Panc1 (cell line): ENCODE data around the gene FOXO6. TPM values are rescaled to one million over a fixed set of nuclear protein-coding genes. Genes with fewer than 3 reads are reported as not detected.

Experiments
- ATAC-seq: fragments of 200-7000 bp; cut with Tn5 transposase; 2 replicates; pipeline ENCODE4 v1.9.1; 2020; ENCODE audit warnings: mild to moderate bottlenecking, moderate library complexity
- BruUV-seq: library from RNA; stranded (reverse); fragments of 400-500 nt; replicated peaks from 2 replicates; lab custom pipeline; 2021; lab: Mats Ljungman, UMichigan
- CTCF ChIA-PET: fragments of 300-600 bp; sonication (Branson Sonifier 250); formaldehyde crosslinking; loops from one replicate; lab custom pipeline; 2022; ENCODE audit warnings: antibody characterized with exemption; lab: Charles Lee
- POLR2A ChIA-PET: fragments of 300-600 bp; sonication (Branson Sonifier 250); formaldehyde crosslinking; loops from one replicate; lab custom pipeline; 2022; ENCODE audit warnings: antibody characterized with exemption; lab: Charles Lee
- DNase-seq: peaks from one replicate; pipeline ENCODE4 v3.0.0-alpha.2; 2010; ENCODE audit warnings: low read depth, low spot score
- H3K27ac ChIP-seq: 2 replicates; pipeline ENCODE4 v1.5.1; 2011; ENCODE audit warnings: mild to moderate bottlenecking, low read length, inconsistent platforms
- H3K27me3 ChIP-seq: fragments of 200-500 bp; sonication (Bioruptor generic); 2 replicates; pipeline ENCODE4 v1.6.0; 2014; ENCODE audit warnings: low read length, inconsistent platforms; ENCODE audit not compliant: control insufficient read depth, insufficient read depth
- H3K36me3 ChIP-seq: fragments of 200-500 bp; sonication (Bioruptor generic); 2 replicates; pipeline ENCODE4 v1.5.1; 2014; ENCODE audit warnings: inconsistent platforms, mild to moderate bottlenecking, low read length, moderate library complexity; ENCODE audit not compliant: control insufficient read depth, insufficient read depth
- H3K4me1 ChIP-seq: 2 replicates; pipeline ENCODE4 v1.5.1; 2011; ENCODE audit warnings: inconsistent platforms, mild to moderate bottlenecking, low read length, moderate library complexity; ENCODE audit not compliant: control insufficient read depth, insufficient read depth
- H3K4me3 ChIP-seq, 2 experiments: 2 replicates each; pipeline ENCODE4 v1.5.1; 2011 to 2012; ENCODE audit warnings: low read depth in 2 of 2, low read length in 2 of 2, mild to moderate bottlenecking in 2 of 2, inconsistent platforms in 1 of 2, moderate library complexity in 1 of 2
- H3K9me3 ChIP-seq: fragments of 200-500 bp; sonication (Bioruptor generic); 2 replicates; pipeline ENCODE4 v1.5.1; 2014; ENCODE audit warnings: low read depth, mild to moderate bottlenecking, inconsistent platforms, low read length, moderate library complexity; ENCODE audit not compliant: control insufficient read depth, insufficient read depth
- CTCF ChIP-seq: fragments of 450-650 bp; IDR thresholded peaks from 2 replicates; pipeline ENCODE4 v1.5.1; 2017; ENCODE audit warnings: mild to moderate bottlenecking
- POLR2AphosphoS5 ChIP-seq: IDR thresholded peaks from 2 replicates; pipeline ENCODE4 v1.6.1; 2012; ENCODE audit warnings: mild to moderate bottlenecking, low read depth, low read length, moderate library complexity
- REST ChIP-seq, 2 experiments: IDR thresholded peaks; 2 replicates each; pipeline ENCODE4 v1.6.1; 2011 to 2012; ENCODE audit warnings: low read depth in 2 of 2, control low read depth in 1 of 2, low read length in 1 of 2, mild to moderate bottlenecking in 1 of 2, moderate library complexity in 1 of 2; ENCODE audit not compliant: insufficient read depth in 1 of 2
- SIN3A ChIP-seq: IDR thresholded peaks from 2 replicates; pipeline ENCODE4 v1.6.1; 2012; ENCODE audit warnings: low read depth, mild to moderate bottlenecking, low read length, moderate library complexity, borderline replicate concordance; ENCODE audit not compliant: insufficient read depth
- TCF7L2 ChIP-seq: IDR thresholded peaks from 2 replicates; pipeline ENCODE4 v1.6.1; 2011; ENCODE audit warnings: mild to moderate bottlenecking, low read depth, low read length, inconsistent platforms
- in situ Hi-C: cut with HindIII; loops from 2 replicates; pipeline ENCODE4 v1.10.0; 2016; ENCODE audit warnings: low sequenced_read_pairs, low pct_unique_long_range_greater_than_20kb
- intact Hi-C: fragments of 100-400 bp; cut with micrococcal nuclease; formaldehyde crosslinking; loops from one replicate; pipeline ENCODE4 v1.10.0; 2022; ENCODE audit not compliant: unreplicated experiment
- total RNA-seq: library from RNA; stranded (reverse); gene quantifications from one replicate; pipeline ENCODE4 v1.2.1, GENCODE V29; 2021; ENCODE audit not compliant: unreplicated experiment

FOXO6 gene
- total RNA-seq, 1 experiment from 2014 or later = 2.5 TPM

- in situ Hi-C loops = no loop called here
- H3K36me3 ChIP-seq = no peaks in the 10 kb centered on the region
- ATAC-seq (no peak), DNase-seq (no peak)
- intact Hi-C loops = no loop called here
- H3K4me3 ChIP-seq = no peak overlapping the region
- BruUV-seq = no TSS peak
- no peaks in the 10 kb centered on the region for H3K4me1 ChIP-seq
- H3K27me3 ChIP-seq = no peaks in the 10 kb centered on the region
- ChIA-PET POLR2A (no interaction called here), CTCF (no interaction called here)
- H3K27ac ChIP-seq = no peak overlapping the region
- TF ChIP-seq TCF7L2 (no peak), REST (IDR thresholded peaks at IDR 0.05; ENCODE audit: insufficient read depth in 1 of 2, low read depth in 2 of 2, low read length in 1 of 2) (no peak), SIN3A (no peak), POLR2AphosphoS5 (no peak), CTCF (no peak)
- no peaks in the 10 kb centered on the region for H3K9me3 ChIP-seq
Observed at GRCh38 chr1:41400225-41400624, 39.0 kb downstream of the FOXO6 start.

GRCh38 chr1:41401899-41402298, 40.7 kb downstream of the FOXO6 start:
- BruUV-seq = no TSS peak
- POLR2A ChIA-PET = no interaction called here
- TF ChIP-seq SIN3A = no peak
- TF ChIP-seq CTCF = no peak
- TF ChIP-seq POLR2AphosphoS5 = no peak
- TF ChIP-seq REST (IDR thresholded peaks at IDR 0.05; ENCODE audit: insufficient read depth in 1 of 2, low read depth in 2 of 2, low read length in 1 of 2) = no peak
- Histone ChIP-seq H3K27ac (no peak overlapping the region), H3K4me3 (no peak overlapping the region), H3K27me3 (no peaks in the 10 kb centered on the region), H3K4me1 (no peaks in the 10 kb centered on the region), H3K9me3 (no peaks in the 10 kb centered on the region), H3K36me3 (no peaks in the 10 kb centered on the region)
- no peak for ATAC-seq
- CTCF ChIA-PET = no interaction called here
- no peak for DNase-seq
- in situ Hi-C loops = no loop called here
- intact Hi-C loops = no loop called here
